Measurements from ENCODE around the gene CMKLR1.

CMKLR1 gene

GRCh38 chr12:108319277-108320234, 19.6 kb downstream of the CMKLR1 start:
- H3K36me3 ChIP-seq (replicated peaks; ENCODE audit: insufficient read depth, low read length), result no peaks in the 10 kb centered on the region
- H3K9ac ChIP-seq (ENCODE audit: low read length), result no peak overlapping the region; the same call in 1 of the 2 replicates
- H3K9me2 ChIP-seq (replicated peaks; ENCODE audit: insufficient read depth, low read length), result no peaks in the 10 kb centered on the region
- H3K4me3 ChIP-seq (ENCODE audit: low read length), result no peak overlapping the region
- no peaks in the 10 kb centered on the region for H3F3A ChIP-seq (ENCODE audit: insufficient read depth, low read length)
- H3K27ac ChIP-seq (ENCODE audit: low read length), result peak overlapping the region; percentile 39; the same call in 1 of the 2 replicates
- DNase-seq, result no peak
- no peak for TF ChIP-seq EZH2phosphoT487 (IDR thresholded peaks at IDR 0.05; ENCODE audit: low read length)
- no peak for TF ChIP-seq EZH2 (optimal IDR thresholded peaks at IDR 0.05; ENCODE audit: low read depth, low read length)
- no peak for TF ChIP-seq CTCF (IDR thresholded peaks at IDR 0.05; ENCODE audit: low read length)
- H3K27me3 ChIP-seq (replicated peaks; ENCODE audit: insufficient read depth, low read length), result no peaks in the 10 kb centered on the region
- peak overlapping the region; percentile 24; the same call in 1 of the 2 replicates for H3K4me2 ChIP-seq (ENCODE audit: low read depth, low read length)
- no peaks in the 10 kb centered on the region for H3K9me3 ChIP-seq (replicated peaks; ENCODE audit: insufficient read depth, low read length)
- no peaks in the 10 kb centered on the region for H4K20me1 ChIP-seq (ENCODE audit: insufficient read depth, low read length)
- 0 out of 2 replicates have a peak, but pooled peaks cover 4% of the 10 kb centered on the region for H3K4me1 ChIP-seq (ENCODE audit: low read length)
- no peaks in the 10 kb centered on the region for H3K79me2 ChIP-seq (ENCODE audit: low read length)
- no peak overlapping the region for H2AFZ ChIP-seq (ENCODE audit: low read length)

- no peak overlapping the region for H2AFZ ChIP-seq (ENCODE audit: low read length)
- no peaks in the 10 kb centered on the region for H3K36me3 ChIP-seq (replicated peaks; ENCODE audit: insufficient read depth, low read length)
- no peak for DNase-seq
- no peaks in the 10 kb centered on the region for H3K9me2 ChIP-seq (replicated peaks; ENCODE audit: insufficient read depth, low read length)
- H3K79me2 ChIP-seq (ENCODE audit: low read length), result no peaks in the 10 kb centered on the region
- no peaks in the 10 kb centered on the region for H3K27me3 ChIP-seq (replicated peaks; ENCODE audit: insufficient read depth, low read length)
- no peak overlapping the region for H3K4me3 ChIP-seq (ENCODE audit: low read length)
- H4K20me1 ChIP-seq (ENCODE audit: insufficient read depth, low read length), result no peaks in the 10 kb centered on the region
- TF ChIP-seq EZH2phosphoT487 (IDR thresholded peaks at IDR 0.05; ENCODE audit: low read length) (no peak), EZH2 (optimal IDR thresholded peaks at IDR 0.05; ENCODE audit: low read depth, low read length) (no peak), CTCF (IDR thresholded peaks at IDR 0.05; ENCODE audit: low read length) (no peak)
- H3K9me3 ChIP-seq (replicated peaks; ENCODE audit: insufficient read depth, low read length), result no peaks in the 10 kb centered on the region
- no peak overlapping the region for H3K9ac ChIP-seq (ENCODE audit: low read length)
- 0 out of 2 replicates have a peak, but pooled peaks cover 4% of the 10 kb centered on the region for H3K4me1 ChIP-seq (ENCODE audit: low read length)
- no peak overlapping the region for H3K27ac ChIP-seq (ENCODE audit: low read length)
- no peaks in the 10 kb centered on the region for H3F3A ChIP-seq (ENCODE audit: insufficient read depth, low read length)
- H3K4me2 ChIP-seq (ENCODE audit: low read depth, low read length), result no peak overlapping the region
Measured at GRCh38 chr12:108318472-108319275, 20.4 kb downstream of the CMKLR1 start.

GRCh38 chr12:108317308-108318234, 21.5 kb downstream of the CMKLR1 start:
- no peaks in the 10 kb centered on the region for H3K9me2 ChIP-seq (replicated peaks; ENCODE audit: insufficient read depth, low read length)
- 0 out of 2 replicates have a peak, but pooled peaks cover 4% of the 10 kb centered on the region for H3K4me1 ChIP-seq (ENCODE audit: low read length)
- H3K36me3 ChIP-seq (replicated peaks; ENCODE audit: insufficient read depth, low read length), result no peaks in the 10 kb centered on the region
- H3K79me2 ChIP-seq (ENCODE audit: low read length), result no peaks in the 10 kb centered on the region
- no peak overlapping the region for H2AFZ ChIP-seq (ENCODE audit: low read length)
- H4K20me1 ChIP-seq (ENCODE audit: insufficient read depth, low read length), result no peaks in the 10 kb centered on the region
- no peak overlapping the region for H3K9ac ChIP-seq (ENCODE audit: low read length)
- no peak overlapping the region for H3K4me2 ChIP-seq (ENCODE audit: low read depth, low read length)
- H3K27me3 ChIP-seq (replicated peaks; ENCODE audit: insufficient read depth, low read length), result no peaks in the 10 kb centered on the region
- no peaks in the 10 kb centered on the region for H3F3A ChIP-seq (ENCODE audit: insufficient read depth, low read length)
- no peak overlapping the region for H3K27ac ChIP-seq (ENCODE audit: low read length)
- no peak for TF ChIP-seq EZH2 (optimal IDR thresholded peaks at IDR 0.05; ENCODE audit: low read depth, low read length)
- TF ChIP-seq EZH2phosphoT487 (IDR thresholded peaks at IDR 0.05; ENCODE audit: low read length), result no peak
- TF ChIP-seq CTCF (IDR thresholded peaks at IDR 0.05; ENCODE audit: low read length), result no peak
- H3K9me3 ChIP-seq (replicated peaks; ENCODE audit: insufficient read depth, low read length), result no peaks in the 10 kb centered on the region
- no peak for DNase-seq
- H3K4me3 ChIP-seq (ENCODE audit: low read length), result no peak overlapping the region

Measured in MM.1S (cell line).